PC-3 (cell line): Measurements from ENCODE around the gene NT5DC1. TPM values are rescaled to one million over a fixed set of nuclear protein-coding genes. Genes with fewer than 3 reads are reported as not detected.
A peak's percentile ranks its signal among the peaks of the same experiment; 100 is the strongest.

Source experiments
- ATAC-seq: fragments of 200-7000 bp; cut with Tn5 transposase; 2 replicates; pipeline ENCODE4 v1.9.1; 2020; ENCODE audit warnings: mild to moderate bottlenecking, moderate library complexity
- BruUV-seq: library from RNA; stranded (reverse); fragments of 400-500 nt; replicated peaks from 2 replicates; lab custom pipeline; 2021; lab: Mats Ljungman, UMichigan
- CTCF ChIA-PET: fragments of 300-600 bp; sonication (Branson Sonifier 250); formaldehyde crosslinking; loops from one replicate; lab custom pipeline; 2022; ENCODE audit warnings: antibody characterized with exemption; lab: Charles Lee
- POLR2A ChIA-PET: fragments of 300-600 bp; sonication (Branson Sonifier 250); formaldehyde crosslinking; loops from one replicate; lab custom pipeline; 2022; ENCODE audit warnings: antibody characterized with exemption; ENCODE audit not compliant: unreplicated experiment; lab: Charles Lee
- DNase-seq: peaks from one replicate; pipeline ENCODE4 v3.0.0-alpha.2; 2015
- H2AFZ ChIP-seq: fragments of 300-600 bp; sonication (generic); 2 replicates; pipeline ENCODE4 v1.6.0; 2016; ENCODE audit warnings: antibody characterized with exemption, low read length
- H3F3A ChIP-seq: fragments of 300-600 bp; sonication (generic); one replicate; pipeline ENCODE4 v1.6.0; 2017; ENCODE audit warnings: antibody characterized with exemption, low read length, control low read depth, mild to moderate bottlenecking; ENCODE audit not compliant: unreplicated experiment
- H3K27ac ChIP-seq: fragments of 300-600 bp; sonication (generic); 2 replicates; pipeline ENCODE4 v1.5.1; 2016; ENCODE audit warnings: mild to moderate bottlenecking, low read length
- H3K27me3 ChIP-seq: fragments of 300-600 bp; sonication (generic); 2 replicates; pipeline ENCODE4 v1.6.1; 2016; ENCODE audit warnings: low read length, mixed read lengths
- H3K36me3 ChIP-seq: fragments of 300-600 bp; sonication (generic); 2 replicates; pipeline ENCODE4 v1.6.1; 2016; ENCODE audit warnings: low read depth, mixed run types, low read length, mixed read lengths
- H3K4me1 ChIP-seq: fragments of 300-600 bp; sonication (generic); 2 replicates; pipeline ENCODE4 v1.5.1; 2016; ENCODE audit warnings: low read length; ENCODE audit not compliant: insufficient read depth
- H3K4me2 ChIP-seq: fragments of 300-600 bp; sonication (generic); 2 replicates; pipeline ENCODE4 v1.6.0; 2016; ENCODE audit warnings: low read length
- H3K4me3 ChIP-seq: fragments of 300-600 bp; sonication (generic); 2 replicates; pipeline ENCODE4 v1.5.1; 2016; ENCODE audit warnings: mild to moderate bottlenecking, low read length, mixed read lengths
- H3K79me2 ChIP-seq: fragments of 300-600 bp; sonication (generic); 2 replicates; pipeline ENCODE4 v1.6.1; 2017; ENCODE audit warnings: low read length, mixed read lengths
- H3K9ac ChIP-seq: fragments of 300-600 bp; sonication (generic); 2 replicates; pipeline ENCODE4 v1.6.0; 2016; ENCODE audit warnings: mild to moderate bottlenecking, low read length
- H3K9me2 ChIP-seq: fragments of 300-600 bp; sonication (generic); replicated peaks from 2 replicates; pipeline ENCODE4 v1.6.1; 2016; ENCODE audit warnings: mixed run types, low read length, mixed read lengths
- H3K9me3 ChIP-seq: fragments of 300-600 bp; sonication (generic); 2 replicates; pipeline ENCODE4 v1.6.1; 2016; ENCODE audit warnings: low read length, mixed read lengths
- H4K20me1 ChIP-seq: fragments of 300-600 bp; sonication (generic); 2 replicates; pipeline ENCODE4 v1.6.1; 2016; ENCODE audit warnings: low read length, mixed read lengths
- CTCF ChIP-seq: fragments of 300-600 bp; sonication (generic); conservative IDR thresholded peaks from 2 replicates; pipeline ENCODE4 v1.5.1; 2017; ENCODE audit warnings: antibody characterized with exemption, low read depth, mild to moderate bottlenecking, low read length
- EZH2 ChIP-seq: fragments of 300-600 bp; sonication (generic); IDR thresholded peaks from one replicate; pipeline ENCODE4 v1.6.1; 2017; ENCODE audit warnings: antibody characterized with exemption, mild to moderate bottlenecking, low read length; ENCODE audit not compliant: unreplicated experiment
- EZH2phosphoT487 ChIP-seq: fragments of 300-600 bp; sonication (generic); IDR thresholded peaks from 2 replicates; pipeline ENCODE4 v1.6.1; 2018; ENCODE audit warnings: mild to moderate bottlenecking, antibody characterized with exemption, low read length, borderline replicate concordance
- intact Hi-C: fragments of 100-400 bp; cut with micrococcal nuclease; formaldehyde crosslinking; loops from 2 replicates; pipeline ENCODE4 v1.9.0; 2023
- total RNA-seq: library from RNA; depleted of rRNA; stranded (reverse); fragments of >200 nt; gene quantifications from 2 replicates; pipeline ENCODE4 v1.2.3, GENCODE V29; 2014

NT5DC1 gene
- total RNA-seq, 1 experiment from 2014 or later: 11.3 TPM

GRCh38 chr6:116070101-116070500 lies 30.6 kb upstream of the NT5DC1 start:
- peak overlapping the region; percentile 28; the same call in 1 of the 2 replicates for H3K27ac ChIP-seq
- DNase-seq: no peak
- BruUV-seq: no TSS peak
- no peaks in the 10 kb centered on the region for H3F3A ChIP-seq
- no peak overlapping the region for H2AFZ ChIP-seq
- no peaks in the 10 kb centered on the region for H4K20me1 ChIP-seq
- H3K9me3 ChIP-seq: no peaks in the 10 kb centered on the region
- no peaks in the 10 kb centered on the region for H3K79me2 ChIP-seq
- TF ChIP-seq CTCF: no peak
- no peak for TF ChIP-seq EZH2phosphoT487
- no peak for TF ChIP-seq EZH2
- peak overlapping the region; percentile 30 for H3K4me2 ChIP-seq
- no peaks in the 10 kb centered on the region for H3K9me2 ChIP-seq
- no peaks in the 10 kb centered on the region for H3K36me3 ChIP-seq
- H3K9ac ChIP-seq: no peak overlapping the region
- H3K4me3 ChIP-seq: no peak overlapping the region
- intact Hi-C loops: loop anchor here (5.0 kb wide), 1 partner anchor 43 kb away; no protein-coding TSS in a partner anchor
- H3K4me1 ChIP-seq: peaks cover 45% of the 10 kb centered on the region
- H3K27me3 ChIP-seq: no peaks in the 10 kb centered on the region
- ChIA-PET CTCF (no interaction called here), POLR2A (no interaction called here)
- ATAC-seq: no peak

DNA sequence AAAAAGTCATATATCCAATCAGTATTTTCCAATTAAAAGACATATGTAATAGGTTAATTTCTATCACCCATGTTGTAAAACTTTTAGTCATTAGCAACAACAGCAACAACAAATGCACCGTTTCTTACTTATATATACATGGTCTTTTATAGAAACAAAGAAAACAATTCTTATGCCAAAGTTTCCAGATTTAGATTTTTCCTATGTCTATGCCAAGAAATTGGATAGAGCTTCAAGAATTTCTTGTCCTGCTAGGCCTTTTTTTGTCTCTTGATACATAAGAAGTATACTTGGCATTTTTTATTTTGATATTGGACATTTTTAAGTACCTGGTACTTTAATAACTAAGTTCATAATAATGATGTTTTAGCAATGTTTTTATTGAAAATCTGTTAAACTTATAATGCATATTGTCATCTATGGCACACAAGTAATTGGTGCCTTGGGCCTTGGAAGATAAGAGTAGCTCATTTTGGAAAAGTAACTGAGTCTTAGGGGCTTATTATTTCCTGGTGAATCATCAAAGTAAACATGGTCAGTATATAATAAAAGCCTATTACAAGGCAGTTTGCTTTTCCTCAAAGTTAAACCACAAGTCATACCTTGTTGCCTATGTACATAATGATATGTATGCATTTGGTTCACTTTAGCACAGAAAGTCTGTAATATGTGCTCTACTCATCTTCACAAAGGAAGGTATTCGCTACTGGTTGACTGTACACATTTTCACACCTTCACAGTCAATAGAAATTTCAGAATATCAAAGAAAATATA lies 29.9 kb upstream of the NT5DC1 start:
- TF ChIP-seq CTCF (no peak), EZH2phosphoT487 (no peak), EZH2 (no peak)
- CTCF ChIA-PET: interaction anchor here (1.0 kb wide), 1 partner anchor 10 kb away, joined by 3 read pairs; the partner anchor contains the start of gene FRK
- Histone ChIP-seq H3K36me3 (no peaks in the 10 kb centered on the region), H3K4me3 (no peak overlapping the region), H4K20me1 (no peaks in the 10 kb centered on the region), H3K27me3 (no peaks in the 10 kb centered on the region), H3K9me3 (no peaks in the 10 kb centered on the region), H3K9ac (no peak overlapping the region), H3K9me2 (no peaks in the 10 kb centered on the region), H3K4me1 (peaks cover 45% of the 10 kb centered on the region), H3K27ac (peak overlapping the region; percentile 41), H2AFZ (no peak overlapping the region), H3K4me2 (peak overlapping the region; percentile 42), H3K79me2 (no peaks in the 10 kb centered on the region), H3F3A (no peaks in the 10 kb centered on the region)
- DNase-seq: peak; percentile 84
- BruUV-seq: no TSS peak
- POLR2A ChIA-PET: interaction anchor here (0.5 to 1.5 kb wide), 2 partner anchors 10 to 98 kb away, joined by 4 to 6 read pairs; partner anchors contain the start of gene FRK
- intact Hi-C loops: loop anchor here (5.0 kb wide), 1 partner anchor 44 kb away; no protein-coding TSS in a partner anchor
- ATAC-seq: peak; percentile 91

DNA sequence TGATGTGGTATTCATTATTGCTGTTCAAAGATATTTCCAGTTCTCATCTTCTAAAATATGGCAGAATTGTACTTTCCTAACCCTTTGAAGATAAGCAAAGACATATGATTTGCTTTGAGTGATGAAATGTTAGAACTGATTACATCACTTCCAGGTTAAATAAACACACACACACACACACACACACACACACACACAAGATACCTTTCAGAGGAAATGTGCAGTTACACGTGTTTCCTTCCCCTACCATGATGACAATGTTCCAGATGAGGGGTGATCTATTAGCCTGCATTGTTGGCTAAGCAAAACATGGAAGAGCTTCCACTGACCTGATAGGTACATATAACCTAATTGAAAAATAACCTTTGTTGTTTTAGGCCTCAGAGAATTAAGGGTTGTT lies 28.3 kb upstream of the NT5DC1 start:
- Histone ChIP-seq H3K9me3 (no peaks in the 10 kb centered on the region), H3K9ac (no peak overlapping the region), H3K36me3 (no peaks in the 10 kb centered on the region), H3K4me3 (no peak overlapping the region), H3K27ac (no peak overlapping the region), H3K79me2 (no peaks in the 10 kb centered on the region), H2AFZ (no peak overlapping the region), H3K4me2 (no peak overlapping the region), H3K9me2 (no peaks in the 10 kb centered on the region), H3F3A (no peaks in the 10 kb centered on the region), H3K4me1 (peaks cover 45% of the 10 kb centered on the region), H3K27me3 (no peaks in the 10 kb centered on the region), H4K20me1 (no peaks in the 10 kb centered on the region)
- intact Hi-C loops: loop anchor here (5.0 kb wide), 1 partner anchor 45 kb away; no protein-coding TSS in a partner anchor
- no peak for TF ChIP-seq EZH2phosphoT487
- no peak for TF ChIP-seq EZH2
- TF ChIP-seq CTCF: no peak
- ChIA-PET POLR2A (no interaction called here), CTCF (no interaction called here)
- no TSS peak for BruUV-seq
- ATAC-seq (no peak), DNase-seq (no peak)
